Neuronal stem cell (in vitro differentiated cells): ENCODE measurements around the gene KCNQ1.

Experiments used
- DNase-seq: peaks from one replicate; pipeline ENCODE4 v3.0.0-alpha.2; 2013; ENCODE audit warnings: low spot score
- H2AFZ ChIP-seq: one replicate; pipeline ENCODE4 v1.6.1; 2013; ENCODE audit warnings: mild to moderate bottlenecking, low read length, inconsistent platforms
- H2AK5ac ChIP-seq: 2 replicates; pipeline ENCODE4 v1.6.1; 2013; ENCODE audit warnings: low read depth, mild to moderate bottlenecking, inconsistent platforms, low read length, moderate library complexity, mixed read lengths
- H2BK120ac ChIP-seq: 2 replicates; pipeline ENCODE4 v1.6.1; 2013; ENCODE audit warnings: low read depth, mild to moderate bottlenecking, inconsistent platforms, low read length, moderate library complexity, mixed read lengths
- H2BK12ac ChIP-seq: one replicate; pipeline ENCODE4 v1.6.1; 2013; ENCODE audit warnings: low read length, inconsistent platforms
- H2BK15ac ChIP-seq: 2 replicates; pipeline ENCODE4 v1.6.1; 2013; ENCODE audit warnings: mild to moderate bottlenecking, low read length, inconsistent platforms, mixed read lengths
- H2BK5ac ChIP-seq: one replicate; pipeline ENCODE4 v1.6.1; 2013; ENCODE audit warnings: inconsistent platforms, mild to moderate bottlenecking, low read length, moderate library complexity
- H3K14ac ChIP-seq: one replicate; pipeline ENCODE4 v1.6.1; 2013; ENCODE audit warnings: low read length, inconsistent platforms
- H3K18ac ChIP-seq: 2 replicates; pipeline ENCODE4 v1.6.1; 2013; ENCODE audit warnings: low read length, inconsistent platforms
- H3K23ac ChIP-seq: 2 replicates; pipeline ENCODE4 v1.6.1; 2013; ENCODE audit warnings: low read depth, mild to moderate bottlenecking, mixed read lengths, low read length, inconsistent platforms; ENCODE audit not compliant: poor library complexity
- H3K27ac ChIP-seq: replicated peaks from 3 replicates; pipeline ENCODE4 v1.5.1; 2013; ENCODE audit warnings: low read length, inconsistent platforms
- H3K27me3 ChIP-seq, 3 experiments: 2 replicates each; pipeline ENCODE4 v1.6.1; 2013; ENCODE audit warnings: low read length in 3 of 3, mild to moderate bottlenecking in 2 of 3, inconsistent platforms in 1 of 3, low read depth in 1 of 3, mixed read lengths in 1 of 3, moderate library complexity in 1 of 3; ENCODE audit not compliant: control insufficient read depth in 3 of 3, insufficient read depth in 3 of 3
- H3K36me3 ChIP-seq, 2 donors: replicated peaks in 1 of 2; 2 replicates each; pipeline ENCODE4 v1.6.1; 2013; ENCODE audit warnings: low read length in 2 of 2; ENCODE audit not compliant: control insufficient read depth in 2 of 2, insufficient read depth in 2 of 2
- H3K4ac ChIP-seq: 2 replicates; pipeline ENCODE4 v1.6.1; 2013; ENCODE audit warnings: inconsistent platforms, mild to moderate bottlenecking, low read length, moderate library complexity
- H3K4me1 ChIP-seq, 2 donors: 1 replicate in 1 of 2; 2 replicates in 1 of 2; pipeline ENCODE4 v1.6.1; 2013; ENCODE audit warnings: low read length in 2 of 2, low read depth in 1 of 2; ENCODE audit not compliant: control insufficient read depth in 2 of 2, insufficient read depth in 1 of 2
- H3K4me2 ChIP-seq: one replicate; pipeline ENCODE4 v1.6.1; 2013; ENCODE audit warnings: mild to moderate bottlenecking, low read length, inconsistent platforms; ENCODE audit not compliant: insufficient read depth, poor library complexity, severe bottlenecking
- H3K4me3 ChIP-seq, 2 donors: 2 replicates each; pipeline ENCODE4 v1.5.1; 2013; ENCODE audit warnings: low read length in 2 of 2, mild to moderate bottlenecking in 2 of 2, inconsistent platforms in 1 of 2, moderate library complexity in 1 of 2
- H3K79me1 ChIP-seq: one replicate; pipeline ENCODE4 v1.6.1; 2013; ENCODE audit warnings: low read depth, mild to moderate bottlenecking, inconsistent platforms, low read length, moderate library complexity
- H3K9ac ChIP-seq: one replicate; pipeline ENCODE4 v1.6.1; 2013; ENCODE audit warnings: mild to moderate bottlenecking, low read depth, low read length, inconsistent platforms; ENCODE audit not compliant: poor library complexity
- H3K9me3 ChIP-seq, 2 donors: replicated peaks in 1 of 2; 2 replicates each; pipeline versions ENCODE3 to v1.6.1; 2013; ENCODE audit warnings: low read length in 2 of 2, mild to moderate bottlenecking in 2 of 2, inconsistent platforms in 1 of 2, low read depth in 1 of 2, mixed read lengths in 1 of 2, moderate library complexity in 1 of 2; ENCODE audit not compliant: control insufficient read depth in 2 of 2, insufficient read depth in 1 of 2
- H4K8ac ChIP-seq: one replicate; pipeline ENCODE4 v1.6.1; 2013; ENCODE audit warnings: low read depth, mild to moderate bottlenecking, inconsistent platforms, low read length, moderate library complexity
- H4K91ac ChIP-seq: one replicate; pipeline ENCODE4 v1.6.1; 2013; ENCODE audit warnings: low read length, low read depth, mild to moderate bottlenecking, inconsistent platforms; ENCODE audit not compliant: poor library complexity
- WGBS, 2 donors: extraction: QIAGEN DNeasy Blood & Tissue Kit; methylation state at CpG; one replicate each; pipeline ENCODE4 v1.1.7; 2013; ENCODE audit warnings: missing lambda C conversion rate in 2 of 2, mixed read lengths in 1 of 2; ENCODE audit not compliant: insufficient read length in 2 of 2, insufficient replicate concordance in 1 of 2; ENCODE audit errors: extremely low coverage in 2 of 2; 5-methylcytosine and 5-hydroxymethylcytosine counted together

KCNQ1 gene

DNA sequence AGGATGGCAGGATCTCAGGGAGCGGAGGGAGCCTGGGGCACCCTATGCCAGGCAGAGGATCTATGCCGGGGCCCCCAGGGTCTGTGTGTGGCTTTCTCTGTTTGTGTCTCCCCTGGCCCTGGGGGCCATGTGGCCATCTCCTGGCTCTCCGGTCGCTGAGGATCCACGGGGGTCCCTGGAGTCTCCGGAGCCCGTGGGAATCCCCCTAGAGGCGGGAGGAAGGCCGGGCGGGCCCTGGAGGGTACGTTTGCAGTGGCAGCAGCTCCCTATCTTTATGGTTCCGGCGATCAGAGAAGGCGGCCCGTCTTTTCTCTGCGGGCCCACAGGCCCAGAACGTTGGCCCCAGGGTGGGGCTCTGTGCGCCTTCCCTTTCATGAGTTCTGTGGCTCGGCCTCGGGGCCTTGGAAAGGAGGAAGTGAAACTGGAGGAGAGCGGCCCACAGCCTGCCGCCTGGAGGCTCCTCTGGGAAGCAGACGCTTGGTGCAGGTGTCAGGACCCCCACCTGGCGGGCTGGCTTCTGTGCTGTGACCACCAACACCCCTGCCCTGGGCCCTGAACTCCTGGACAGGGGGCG lies 82.1 kb downstream of the KCNQ1 start:
- H2BK5ac ChIP-seq, result no peak overlapping the region
- no peaks in the 10 kb centered on the region for H3K4me1 ChIP-seq
- peaks cover 0 to 14% (median 4%) of the 10 kb centered on the region in 3 experiments for H3K27me3 ChIP-seq
- H4K8ac ChIP-seq, result no peak overlapping the region
- H2BK12ac ChIP-seq, result no peak overlapping the region
- DNase-seq, result no peak
- no peak overlapping the region for H3K4ac ChIP-seq
- H2AFZ ChIP-seq, result no peak overlapping the region
- no peak overlapping the region for H4K91ac ChIP-seq
- H3K36me3 ChIP-seq, result no peaks in the 10 kb centered on the region
- peak overlapping the region; percentile 92 for H2BK15ac ChIP-seq
- H3K14ac ChIP-seq, result no peak overlapping the region
- no peak overlapping the region for H3K27ac ChIP-seq
- no CpG with 5 or more reads among the region's 25 CpGs for WGBS, 2 donors
- H3K4me2 ChIP-seq, result no peak overlapping the region
- no peak overlapping the region for H2AK5ac ChIP-seq
- no peaks in the 10 kb centered on the region for H3K9me3 ChIP-seq
- H3K79me1 ChIP-seq, result no peaks in the 10 kb centered on the region
- peak overlapping the region; percentile 67 for H3K18ac ChIP-seq
- H3K4me3 ChIP-seq, result no peak overlapping the region
- H3K23ac ChIP-seq, result peak overlapping the region; percentile 73
- H3K9ac ChIP-seq, result no peak overlapping the region
- H2BK120ac ChIP-seq, result no peak overlapping the region

DNA sequence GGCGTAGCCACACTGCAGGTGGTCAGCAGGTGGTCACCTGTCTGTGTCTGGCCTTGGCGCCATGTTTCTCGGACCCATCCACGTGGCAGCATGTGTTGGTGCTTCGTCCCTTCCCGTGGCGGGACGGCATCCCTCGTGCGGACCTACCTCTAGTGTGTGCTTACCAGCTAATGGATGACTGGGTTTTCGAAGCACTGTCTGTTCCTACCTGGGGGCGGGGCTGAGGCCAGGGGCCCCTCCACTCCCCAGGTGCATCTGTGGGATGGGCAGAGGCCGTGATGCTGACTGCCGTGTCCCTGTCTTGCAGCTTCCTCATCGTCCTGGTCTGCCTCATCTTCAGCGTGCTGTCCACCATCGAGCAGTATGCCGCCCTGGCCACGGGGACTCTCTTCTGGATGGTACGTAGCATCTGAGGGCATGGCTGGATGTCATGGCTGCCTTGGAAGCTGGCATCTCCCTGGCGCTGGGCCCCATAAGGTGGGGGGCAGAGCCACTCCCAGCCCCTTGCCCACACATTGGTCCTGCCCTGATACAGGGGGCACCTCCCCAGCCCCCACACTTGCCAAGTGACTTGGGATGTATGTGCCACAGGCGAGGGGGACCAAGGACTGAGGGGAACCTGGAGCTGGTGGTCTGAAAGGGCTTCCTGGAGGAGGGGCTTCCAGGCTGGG lies 82.9 kb downstream of the KCNQ1 start:
- Histone ChIP-seq H3K36me3 (no peaks in the 10 kb centered on the region), H3K18ac (peak overlapping the region; percentile 77), H3K27ac (no peak overlapping the region), H2BK5ac (peak overlapping the region; percentile 75), H3K14ac (peak overlapping the region; percentile 100), H2AFZ (no peak overlapping the region), H3K4me1 (peaks cover 0 to 4% of the 10 kb centered on the region in 2 donors), H3K9ac (peak overlapping the region; percentile 86), H2BK120ac (no peak overlapping the region), H2BK15ac (peak overlapping the region; percentile 92), H2BK12ac (peak overlapping the region; percentile 73), H2AK5ac (peak overlapping the region; percentile 88), H3K4ac (no peak overlapping the region), H3K9me3 (no peaks in the 10 kb centered on the region), H4K8ac (peak overlapping the region; percentile 65), H3K27me3 (peaks cover 0 to 10% (median 4%) of the 10 kb centered on the region in 3 experiments), H3K79me1 (no peaks in the 10 kb centered on the region), H3K23ac (peak overlapping the region; percentile 73), H3K4me3 (peak overlapping the region in 1 of 2 donors; percentile 27), H4K91ac (no peak overlapping the region), H3K4me2 (no peak overlapping the region)
- no CpG with 5 or more reads among the region's 22 CpGs for WGBS, 2 donors
- no peak for DNase-seq

DNA sequence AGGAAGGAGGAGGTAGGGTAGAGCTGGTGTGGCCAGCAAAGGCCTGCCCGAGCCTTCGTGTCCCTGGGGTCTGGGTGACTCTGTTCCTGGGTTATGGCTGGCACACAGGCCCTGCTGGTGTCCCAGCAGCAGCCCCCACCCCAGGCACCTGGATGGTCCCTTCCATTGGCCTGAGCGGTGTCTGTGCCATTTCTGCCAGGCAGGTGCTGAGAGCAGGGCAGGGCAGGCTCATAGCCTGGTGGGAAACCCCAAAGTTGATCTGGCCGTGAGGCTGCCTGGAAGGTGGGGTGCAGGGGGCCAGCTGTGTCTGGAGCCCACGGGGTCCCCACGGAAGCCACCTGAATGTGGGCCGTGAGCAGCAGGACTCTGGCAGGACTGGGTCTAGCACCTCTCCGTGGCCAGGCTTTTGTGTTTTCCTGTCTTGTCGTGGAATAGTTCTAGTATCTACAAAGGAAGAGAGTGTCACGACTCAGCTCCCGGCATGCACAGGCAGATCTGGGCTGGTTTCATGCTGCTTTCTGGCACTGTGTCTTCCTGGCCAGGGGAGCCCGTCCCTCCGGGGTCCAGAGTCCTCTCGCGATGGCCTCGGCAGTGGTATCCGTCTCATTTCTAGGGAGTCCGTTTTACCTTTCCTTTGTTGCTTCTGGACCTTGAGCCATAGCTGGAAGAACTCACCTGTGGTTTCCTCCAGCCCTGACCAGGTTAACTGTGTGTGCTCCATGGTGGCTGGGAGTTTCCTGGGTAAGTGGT lies 83.7 kb downstream of the KCNQ1 start:
- no peak overlapping the region for H3K27ac ChIP-seq

DNA sequence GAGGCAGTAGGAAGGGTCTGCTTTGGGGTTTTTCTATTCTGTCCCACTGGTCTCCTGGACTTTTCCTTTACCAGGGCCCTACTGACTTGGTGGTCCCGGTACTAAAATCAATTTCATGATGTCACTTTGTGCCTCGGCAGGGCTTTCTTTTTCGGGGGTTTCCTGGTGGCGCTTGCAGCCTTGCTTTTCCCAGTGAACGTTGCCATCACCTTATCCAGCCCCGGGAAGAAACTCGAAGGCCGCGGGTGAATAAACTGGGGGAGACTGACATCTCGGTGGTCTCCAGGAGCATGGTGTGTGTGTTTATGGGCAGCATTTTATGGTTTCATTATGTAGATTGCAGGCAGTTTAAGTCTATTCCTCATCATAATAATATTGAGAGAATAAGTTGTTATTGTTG lies 84.4 kb downstream of the KCNQ1 start:
- no peak overlapping the region for H3K14ac ChIP-seq
- no peak overlapping the region for H2BK12ac ChIP-seq
- no peak overlapping the region for H3K23ac ChIP-seq
- H3K79me1 ChIP-seq, result no peaks in the 10 kb centered on the region
- no peak overlapping the region for H3K4me3 ChIP-seq
- peaks cover 12 to 16% of the 10 kb centered on the region in 2 donors for H3K4me1 ChIP-seq
- WGBS, 2 donors, result no CpG with 5 or more reads among the region's 10 CpGs
- H2BK120ac ChIP-seq, result no peak overlapping the region
- H2BK5ac ChIP-seq, result no peak overlapping the region
- no peak overlapping the region for H2AFZ ChIP-seq
- H2BK15ac ChIP-seq, result no peak overlapping the region
- H3K4ac ChIP-seq, result no peak overlapping the region
- no peak overlapping the region for H2AK5ac ChIP-seq
- H3K4me2 ChIP-seq, result no peak overlapping the region
- no peak overlapping the region for H3K27ac ChIP-seq
- H3K9me3 ChIP-seq, result no peaks in the 10 kb centered on the region
- H3K9ac ChIP-seq, result no peak overlapping the region
- no peak overlapping the region for H4K8ac ChIP-seq
- H4K91ac ChIP-seq, result no peak overlapping the region
- DNase-seq, result no peak
- H3K18ac ChIP-seq, result no peak overlapping the region
- H3K36me3 ChIP-seq, result no peaks in the 10 kb centered on the region
- peaks cover 0 to 9% (median 4%) of the 10 kb centered on the region in 3 experiments for H3K27me3 ChIP-seq

More for the DNA sequence above, 83.7 kb downstream of the KCNQ1 start:
- peaks cover 0 to 9% (median 4%) of the 10 kb centered on the region in 3 experiments for H3K27me3 ChIP-seq
- H3K4me3 ChIP-seq, result no peak overlapping the region
- H3K14ac ChIP-seq, result no peak overlapping the region
- H2BK12ac ChIP-seq, result peak overlapping the region; percentile 73
- peak overlapping the region; percentile 6 for H3K18ac ChIP-seq
- H2AFZ ChIP-seq, result no peak overlapping the region
- peak overlapping the region; percentile 92 for H2BK15ac ChIP-seq
- peak overlapping the region; percentile 31 for H3K23ac ChIP-seq
- no peak for DNase-seq
- H3K9me3 ChIP-seq, result no peaks in the 10 kb centered on the region
- H3K4ac ChIP-seq, result no peak overlapping the region
- H2BK120ac ChIP-seq, result no peak overlapping the region
- no peaks in the 10 kb centered on the region for H3K36me3 ChIP-seq
- H3K4me1 ChIP-seq, result peaks cover 6 to 10% of the 10 kb centered on the region in 2 donors
- no CpG with 5 or more reads among the region's 18 CpGs for WGBS, 2 donors
- no peak overlapping the region for H4K91ac ChIP-seq
- H3K9ac ChIP-seq, result no peak overlapping the region
- H3K4me2 ChIP-seq, result no peak overlapping the region
- H4K8ac ChIP-seq, result no peak overlapping the region
- H2BK5ac ChIP-seq, result peak overlapping the region; percentile 75
- H2AK5ac ChIP-seq, result peak overlapping the region; percentile 88
- H3K79me1 ChIP-seq, result no peaks in the 10 kb centered on the region
